HCT116 (cell line): ENCODE data around the gene NEK6.

Experiments used
- EZH2 ChIP-seq: fragments of 200-600 bp; sonication (generic); IDR thresholded peaks from 2 replicates; pipeline ENCODE4 v1.6.1; 2017; ENCODE audit warnings: antibody characterized with exemption, mixed run types
- SIN3A ChIP-seq: IDR thresholded peaks from 2 replicates; pipeline ENCODE4 v1.6.1; 2012; ENCODE audit warnings: low read depth
- SRF ChIP-seq: IDR thresholded peaks from 2 replicates; pipeline ENCODE4 v1.6.1; 2012; ENCODE audit warnings: low read depth

GRCh38 chr9:124239249-124240073 lies 18.3 kb upstream of the NEK6 start:
- TF ChIP-seq SRF: no peak
- TF ChIP-seq EZH2: no peak
- no peak for TF ChIP-seq SIN3A
